NCI-H2196 (cell line): ENCODE results near the gene EZR.

ENCODE experiments used
- DNase-seq: peaks from one replicate; lab custom pipeline; 2025; ENCODE audit not compliant: unreplicated experiment; lab: John Stamatoyannopoulos, UW

The EZR gene

GRCh38 chr6:158764183-158764849, 54.9 kb downstream of the EZR start:
- no peak for DNase-seq

GRCh38 chr6:158763434-158764182, 55.6 kb downstream of the EZR start:
- no peak for DNase-seq

- DNase-seq, result no peak
Measured at GRCh38 chr6:158762787-158763433, 56.3 kb downstream of the EZR start.

- DNase-seq, result no peak
Measured at GRCh38 chr6:158761746-158762145, 57.4 kb downstream of the EZR start.

GRCh38 chr6:158760618-158761250, 58.4 kb downstream of the EZR start:
- DNase-seq, result no peak

GRCh38 chr6:158759966-158760617, 59.1 kb downstream of the EZR start:
- DNase-seq, result no peak

DNA sequence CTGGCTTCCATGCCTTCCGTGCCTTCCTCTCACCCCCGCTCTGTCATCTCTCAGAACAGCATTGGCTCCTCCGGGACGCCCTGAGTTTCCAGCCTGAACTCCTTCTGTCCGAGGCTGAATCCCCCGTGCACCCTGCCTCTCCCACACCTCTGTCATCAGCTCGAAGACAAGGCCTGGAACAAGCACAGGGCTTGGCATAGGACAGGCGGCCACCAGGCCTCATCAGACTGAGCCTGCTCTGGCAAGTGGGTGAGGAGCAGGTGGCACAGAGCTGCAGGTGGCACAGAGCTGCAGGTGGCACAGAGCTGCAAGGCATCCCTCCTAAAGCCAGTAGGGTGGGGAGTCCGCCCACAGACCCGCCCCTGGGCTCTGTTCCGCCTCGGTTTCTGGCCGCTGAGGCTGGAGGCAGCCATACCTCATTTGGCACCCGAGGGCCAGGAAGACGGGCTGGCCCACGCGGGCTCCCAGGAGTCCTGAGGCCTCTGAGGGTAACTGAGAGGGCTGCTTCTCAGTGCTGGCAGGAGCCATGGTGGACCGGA, 60.2 kb downstream of the EZR start:
- peak; percentile 41 for DNase-seq

DNA sequence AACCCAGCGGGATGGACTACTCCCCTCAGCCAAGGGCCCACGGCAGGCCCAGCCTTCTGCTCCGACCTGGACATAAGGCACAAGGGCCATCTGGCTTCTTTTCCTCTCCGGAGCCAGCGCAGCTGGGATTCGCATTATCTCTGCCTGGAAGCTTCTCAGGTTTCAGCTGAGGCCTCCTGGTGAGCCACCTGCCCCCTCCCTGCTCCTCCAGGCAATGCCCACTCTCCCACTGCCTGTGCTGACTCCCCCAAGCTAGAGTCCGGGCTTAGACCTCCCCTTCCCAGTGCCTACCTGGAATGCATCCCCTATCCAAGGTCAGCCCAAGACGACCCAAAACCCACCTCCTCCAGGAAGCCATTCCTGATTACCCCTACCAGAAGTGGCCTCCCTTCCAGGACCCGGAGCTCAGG, 60.7 kb downstream of the EZR start:
- DNase-seq, result peak; percentile 74

GRCh38 chr6:158757753-158758090, 61.4 kb downstream of the EZR start:
- no peak for DNase-seq

GRCh38 chr6:158756977-158757752, 62.0 kb downstream of the EZR start:
- no peak for DNase-seq

- DNase-seq, result no peak
Measured at GRCh38 chr6:158756126-158756525, 63.0 kb downstream of the EZR start.

DNA sequence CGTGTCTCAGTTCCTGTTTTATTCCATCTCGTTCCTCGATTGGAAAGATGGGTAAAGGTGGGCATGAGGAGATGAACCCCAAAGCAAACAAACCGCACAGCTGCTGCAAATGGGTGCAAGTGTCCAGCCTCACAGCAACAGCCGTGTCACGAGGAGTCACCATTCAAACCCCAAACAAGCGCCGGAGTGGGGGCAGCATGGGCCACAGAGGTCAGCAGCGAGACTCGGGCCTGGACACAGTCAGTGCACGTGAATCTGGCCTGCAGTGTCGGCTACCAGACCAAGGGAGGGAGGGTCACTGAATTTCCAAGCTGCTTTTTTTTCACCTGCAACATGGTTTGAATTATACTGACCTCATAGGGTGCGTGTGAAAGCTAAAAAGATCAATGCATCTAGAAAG, 63.5 kb downstream of the EZR start:
- DNase-seq, result no peak

- no peak for DNase-seq
Measured at GRCh38 chr6:158754738-158755137, 64.4 kb downstream of the EZR start.

- DNase-seq, result no peak
Measured at GRCh38 chr6:158753811-158754210, 65.4 kb downstream of the EZR start.

- peak; percentile 45 for DNase-seq
Measured at GRCh38 chr6:158752613-158753012, 66.6 kb downstream of the EZR start.

DNA sequence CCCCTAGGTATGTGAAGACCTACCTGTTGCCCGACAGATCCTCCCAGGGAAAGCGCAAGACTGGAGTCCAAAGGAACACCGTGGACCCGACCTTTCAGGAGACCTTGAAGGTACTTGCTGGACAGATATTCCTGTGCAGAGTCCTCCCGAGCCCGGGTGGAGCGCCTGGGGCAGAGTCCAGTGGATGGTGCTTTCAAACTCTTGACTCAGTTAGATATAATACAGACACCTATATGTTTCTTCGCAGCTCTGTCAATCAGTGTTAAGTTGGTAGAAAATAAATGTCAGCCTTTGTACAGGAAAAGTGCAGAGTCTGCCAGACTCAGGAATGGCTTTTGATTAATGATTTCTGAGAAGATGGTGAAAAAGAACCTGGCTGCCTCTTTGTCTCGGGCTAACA, 67.2 kb downstream of the EZR start:
- no peak for DNase-seq

DNA sequence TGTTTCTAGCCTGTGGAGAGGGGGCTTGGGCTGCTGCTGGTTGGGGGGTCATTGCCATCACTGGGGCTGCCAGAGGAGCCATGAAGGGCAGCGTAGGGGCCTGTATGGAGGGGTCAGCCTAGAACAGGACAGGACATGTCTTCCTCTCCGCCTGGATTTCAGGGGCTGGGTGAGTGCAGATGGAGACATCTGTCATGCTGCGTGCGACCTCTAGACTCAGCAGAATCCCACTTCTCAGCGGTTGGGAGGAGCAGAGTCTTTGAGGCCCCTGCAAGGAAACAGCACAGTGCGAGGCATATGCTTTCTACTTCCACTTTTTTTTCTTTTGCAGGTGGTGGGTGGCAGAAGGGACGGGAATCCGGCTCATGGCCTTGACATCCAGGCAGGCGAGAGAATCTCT, 67.9 kb downstream of the EZR start:
- no peak for DNase-seq

- no peak for DNase-seq
Measured at GRCh38 chr6:158744986-158745430, 74.2 kb downstream of the EZR start.

DNA sequence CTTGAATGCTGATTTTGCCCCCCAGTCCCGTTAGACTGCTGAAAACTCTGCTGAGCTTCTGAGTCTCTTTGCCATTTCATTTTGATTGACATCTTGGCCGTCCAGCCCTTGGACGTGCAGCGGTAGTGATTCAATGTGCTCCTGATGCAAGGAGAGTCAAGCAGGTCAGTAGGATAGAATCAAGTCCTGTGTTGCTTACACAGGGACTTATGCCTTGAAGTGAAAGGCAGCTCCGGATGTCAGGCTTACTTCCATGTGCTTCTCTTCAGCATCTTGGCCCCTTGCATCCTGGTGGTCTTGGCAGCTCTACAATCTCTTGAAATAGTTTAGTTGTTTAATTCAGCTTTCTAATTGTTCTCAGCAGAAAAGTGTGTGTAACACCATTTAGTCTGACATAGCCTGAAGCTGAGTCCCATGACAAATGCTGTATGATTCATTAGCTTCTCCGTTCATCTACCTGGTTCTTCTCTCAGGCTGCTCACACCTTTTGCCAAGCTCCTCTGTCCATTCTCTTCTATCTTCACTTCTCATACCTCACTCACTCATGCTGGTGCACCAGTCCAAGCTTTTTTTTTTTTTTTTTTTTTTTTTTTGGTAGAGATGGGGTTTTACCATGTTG, 76.0 kb downstream of the EZR start:
- no peak for DNase-seq

DNA sequence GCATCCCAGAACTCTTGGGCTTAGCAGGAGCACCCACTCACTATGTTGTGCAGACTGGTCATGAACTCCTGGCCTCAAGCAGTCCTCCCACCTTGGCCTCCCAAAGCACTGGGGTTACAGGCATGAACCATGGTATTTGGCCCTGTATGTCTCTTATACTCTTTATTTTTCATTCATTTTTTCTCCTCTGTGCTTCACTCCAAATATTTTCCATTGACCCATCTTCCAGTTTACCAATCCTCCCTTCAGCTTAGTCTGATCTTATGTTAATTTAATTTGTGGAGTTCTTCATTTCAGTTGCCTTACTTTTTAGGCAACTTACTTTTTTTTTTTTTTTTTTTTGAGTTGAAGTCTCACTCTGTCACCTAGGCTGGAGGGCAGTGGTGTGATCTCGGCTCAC, 79.5 kb downstream of the EZR start:
- no peak for DNase-seq
